Measurements from ENCODE around the gene FGFBP3.

DNA sequence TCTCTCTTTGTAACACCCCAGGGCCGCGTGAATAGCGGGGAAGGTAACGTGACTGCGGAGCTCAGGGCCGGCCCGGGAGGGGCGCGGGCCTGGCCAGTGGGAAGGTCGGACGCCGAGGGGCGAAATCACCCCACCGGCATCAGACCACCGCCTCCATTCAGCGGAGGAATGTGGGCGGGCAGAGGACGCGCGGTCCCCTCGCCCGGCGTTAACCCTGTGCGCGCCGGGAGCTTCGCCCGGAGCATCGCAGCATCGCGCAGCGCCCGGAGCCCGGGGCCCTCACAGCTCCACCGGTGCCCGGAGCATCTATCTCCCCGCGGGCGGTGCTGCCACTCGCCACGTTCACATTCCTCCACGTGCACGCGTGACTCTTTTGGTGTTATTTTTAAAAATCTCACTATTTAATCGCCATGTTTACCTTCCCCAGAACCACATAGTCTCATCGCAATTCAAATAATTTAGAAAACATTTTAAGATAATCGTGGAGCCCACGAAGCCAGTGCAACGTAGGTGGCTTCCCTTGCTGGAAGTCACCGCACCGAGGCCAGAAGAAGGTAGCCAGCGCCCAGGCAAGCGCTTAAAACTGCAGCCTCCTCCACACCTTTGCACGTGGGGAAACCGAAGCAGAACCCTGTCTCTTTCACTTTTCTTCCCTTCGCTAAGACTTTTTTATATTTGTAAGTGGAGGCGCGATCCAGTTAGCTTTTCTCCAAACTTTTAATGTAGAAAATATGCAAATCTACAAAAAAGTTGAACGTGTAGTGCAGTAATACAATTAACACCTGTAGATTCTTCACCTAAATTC lies 21.8 kb downstream of the FGFBP3 start:
- no peak for TF ChIP-seq CTCF (IDR thresholded peaks at IDR 0.05 in 2 of 3, conservative IDR thresholded peaks at IDR 0.05 in 1 of 3; ENCODE audit: borderline replicate concordance in 1 of 3, insufficient read depth in 1 of 3, low read depth in 2 of 3, low read length in 2 of 3)
- no peak for TF ChIP-seq POLR2A (IDR thresholded peaks at IDR 0.05; ENCODE audit: borderline replicate concordance, extremely low read depth, insufficient read depth, insufficient read length)
- TF ChIP-seq ZNF274 (IDR thresholded peaks at IDR 0.05; ENCODE audit: low read depth, low read length): no peak
- no peak for TF ChIP-seq CBX3 (IDR thresholded peaks at IDR 0.05; ENCODE audit: low read depth)
- no peak for TF ChIP-seq EZH2 (IDR thresholded peaks at IDR 0.05)
- TF ChIP-seq YY1 (IDR thresholded peaks at IDR 0.05; ENCODE audit: extremely low read depth, insufficient replicate concordance, low read depth, low read length): no peak
- TF ChIP-seq SP1 (IDR thresholded peaks at IDR 0.05; ENCODE audit: low read depth): no peak
- no peak for TF ChIP-seq RAD21 (IDR thresholded peaks at IDR 0.05; ENCODE audit: low read depth)
- TF ChIP-seq ATF3 (IDR thresholded peaks at IDR 0.05): no peak
- TF ChIP-seq CEBPB (IDR thresholded peaks at IDR 0.05; ENCODE audit: low read depth): no peak
- no peak for TF ChIP-seq POLR2AphosphoS5 (IDR thresholded peaks at IDR 0.05; ENCODE audit: low read depth, low read length)
- no peak for TF ChIP-seq ELF1 (IDR thresholded peaks at IDR 0.05; ENCODE audit: borderline replicate concordance, low read depth)

All from HCT116 (cell line).